HG02588 (cell line): ENCODE results near the gene ATP7B.
"Not testable (repeated sequence)": the region's sequence is repeated elsewhere in the genome, so short reads cannot be mapped to it uniquely, and the experiment has no call there.

ENCODE experiments used
- ATAC-seq: cut with Tn5 transposase; IDR thresholded peaks from one replicate; pipeline ENCODE4 v1.9.1; 2021; ENCODE audit warnings: mild to moderate bottlenecking, moderate library complexity; ENCODE audit not compliant: unreplicated experiment

Gene ATP7B

DNA sequence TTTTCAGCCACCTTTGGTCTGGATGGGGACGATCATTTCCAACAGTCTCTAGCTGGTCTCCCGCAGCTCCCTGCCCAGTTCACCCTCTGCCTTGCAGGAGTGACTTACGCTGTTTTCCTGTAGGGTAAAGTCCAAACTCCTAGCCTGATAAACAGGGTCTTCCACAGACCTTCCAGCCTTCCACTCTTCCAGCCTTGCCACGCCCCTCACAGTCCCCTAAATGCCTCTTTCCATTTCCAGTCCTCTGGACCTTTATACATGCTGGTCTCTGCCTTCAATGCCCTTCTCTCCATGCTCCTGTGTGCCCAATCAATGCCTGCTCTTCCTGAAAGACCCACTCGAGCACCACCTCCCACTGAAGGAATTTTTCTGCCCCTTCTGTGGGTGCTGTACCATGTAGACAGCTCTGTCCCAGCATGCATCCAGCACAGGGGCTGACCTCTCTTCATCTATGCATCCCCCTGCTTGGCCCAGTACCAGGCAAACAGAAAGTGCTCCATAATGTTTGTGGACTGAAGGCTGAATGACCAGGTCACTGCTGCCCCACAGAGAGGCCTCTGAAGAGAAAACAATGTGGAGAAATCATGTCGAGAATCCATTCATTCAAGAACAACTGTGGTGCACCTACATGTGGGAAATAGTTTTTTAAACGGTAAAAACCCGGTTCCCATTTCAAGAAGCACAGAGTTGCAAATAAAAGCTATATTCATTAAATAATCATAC, 4.6 kb downstream of the ATP7B start:
- ATAC-seq, result no peak

DNA sequence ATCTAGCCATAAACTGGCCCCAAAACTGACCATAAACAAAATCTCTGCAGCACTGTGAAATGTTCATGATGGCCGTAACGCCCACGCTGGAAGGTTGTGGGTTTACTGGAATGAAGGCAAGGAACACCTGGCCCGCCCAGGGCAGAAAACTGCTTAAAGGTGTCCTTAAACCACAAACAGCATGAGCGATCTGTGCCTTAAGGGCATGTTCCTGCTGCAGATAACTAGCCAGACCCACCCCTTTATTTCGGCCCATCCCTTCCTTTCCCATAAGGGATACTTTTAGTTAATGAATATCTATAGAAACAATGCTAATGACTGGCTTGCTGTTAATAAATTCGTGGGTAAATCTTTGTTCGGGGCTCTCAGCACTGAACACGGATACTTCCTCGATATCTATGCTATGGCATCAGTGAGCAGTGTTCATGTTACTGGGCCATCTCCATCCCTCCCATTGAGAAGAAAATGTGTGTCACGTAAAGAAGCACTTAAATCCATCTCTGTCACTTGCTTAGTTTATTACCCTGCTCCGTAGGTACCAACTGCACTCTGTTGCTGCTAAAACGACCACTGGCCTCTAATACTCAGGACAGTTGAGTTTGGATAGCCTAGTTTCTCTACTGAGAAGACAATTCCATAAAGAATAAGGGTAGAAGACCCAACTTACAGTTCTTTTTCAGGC, 5.3 kb downstream of the ATP7B start:
- no peak for ATAC-seq

DNA sequence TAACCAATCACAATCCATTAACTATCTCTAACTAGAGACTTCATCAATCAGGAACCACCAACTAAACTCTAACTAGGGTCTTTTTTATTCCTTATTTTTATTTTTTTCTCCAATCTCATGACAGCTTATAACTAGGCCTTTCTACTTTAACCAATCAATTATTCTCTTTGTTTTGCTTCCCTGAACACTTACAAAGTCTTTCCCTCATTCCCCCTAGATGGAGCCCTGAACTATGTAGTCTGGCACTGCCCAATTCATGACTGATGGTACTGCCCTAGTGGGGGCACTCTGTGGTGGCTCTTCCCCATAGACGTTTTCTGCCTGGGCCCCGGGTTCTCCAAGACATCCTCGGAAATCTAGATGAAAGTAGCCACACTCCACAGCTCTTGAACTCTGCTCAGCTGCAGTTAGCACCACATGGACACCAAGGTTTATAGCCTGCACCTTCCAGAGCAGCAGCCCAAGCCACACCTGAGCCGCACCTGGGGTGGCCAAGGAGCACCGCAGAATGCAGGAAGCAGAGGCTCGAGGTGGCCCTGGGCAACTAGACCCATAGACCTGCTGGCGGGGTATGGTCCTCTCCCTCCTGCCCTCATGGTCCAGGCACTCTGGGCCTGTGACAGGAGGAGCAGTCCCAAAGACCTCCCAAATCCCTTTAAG, 6.6 kb downstream of the ATP7B start:
- no peak for ATAC-seq

DNA sequence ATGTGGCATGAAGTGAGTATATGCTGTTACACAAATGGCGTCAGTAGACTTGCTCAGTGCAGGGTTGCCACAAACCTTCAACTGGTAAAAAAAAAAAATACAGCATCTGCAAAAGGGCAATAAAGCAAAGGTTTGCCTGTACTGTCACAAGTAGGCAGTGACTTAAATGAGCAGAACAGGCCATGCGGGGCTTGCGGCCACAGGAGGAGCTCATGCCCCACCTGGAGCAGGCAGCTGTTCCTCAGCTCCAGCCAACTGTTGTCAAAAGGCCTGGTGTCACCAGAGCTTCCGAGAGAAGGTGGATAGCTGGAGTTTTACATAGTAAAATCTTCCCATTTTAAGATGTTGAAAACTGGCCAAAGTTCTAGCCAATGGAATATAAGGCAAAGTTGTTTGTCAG, 7.7 kb downstream of the ATP7B start:
- no peak for ATAC-seq

DNA sequence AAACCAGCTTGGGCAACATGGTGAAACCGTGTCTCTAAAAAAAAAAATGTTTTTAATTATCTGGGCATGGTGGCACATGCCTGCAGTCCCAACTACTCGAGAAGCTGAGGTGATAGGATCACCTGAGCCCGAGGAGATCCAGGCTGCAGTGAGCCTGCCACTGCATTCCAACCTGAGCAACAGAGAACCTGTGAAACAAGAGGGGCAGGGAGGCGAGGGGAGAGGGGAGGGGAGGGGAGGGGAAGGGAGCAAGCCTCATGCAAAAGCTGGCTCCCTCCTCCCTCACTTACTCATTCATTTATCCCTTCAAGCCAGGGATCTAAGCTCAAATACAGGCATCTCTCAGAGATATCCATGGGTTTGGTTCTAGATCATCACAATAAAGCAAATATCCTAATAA, 8.9 kb downstream of the ATP7B start:
- ATAC-seq, result no peak

DNA sequence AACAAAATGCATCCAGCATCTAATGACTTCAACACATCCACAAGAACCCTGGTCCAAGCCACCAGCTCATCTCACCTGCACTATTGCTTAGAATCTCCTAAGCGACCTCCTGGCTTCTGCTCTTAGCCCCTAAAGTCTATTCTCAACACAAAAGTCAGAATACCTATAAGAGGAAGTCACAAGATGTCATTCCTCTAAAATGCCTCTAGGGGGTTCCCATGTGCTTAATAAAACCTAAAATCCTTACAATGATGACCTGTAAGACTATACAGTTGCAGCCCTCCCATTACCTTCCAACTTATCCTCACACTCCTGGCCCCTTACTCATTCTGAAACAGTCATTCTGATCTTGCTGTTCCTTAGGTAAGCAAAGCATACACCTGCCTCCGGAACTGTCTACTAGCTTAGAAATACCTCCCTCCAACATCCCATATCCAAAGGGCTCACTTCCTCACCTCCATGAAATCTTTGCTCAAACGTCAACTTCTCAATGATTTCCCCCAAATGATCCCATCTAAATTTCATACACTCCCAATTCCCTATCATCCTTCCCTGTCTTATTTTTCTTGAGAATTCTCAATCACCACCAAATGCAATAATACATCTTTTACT, 10.0 kb downstream of the ATP7B start:
- ATAC-seq, result peak; percentile 81

DNA sequence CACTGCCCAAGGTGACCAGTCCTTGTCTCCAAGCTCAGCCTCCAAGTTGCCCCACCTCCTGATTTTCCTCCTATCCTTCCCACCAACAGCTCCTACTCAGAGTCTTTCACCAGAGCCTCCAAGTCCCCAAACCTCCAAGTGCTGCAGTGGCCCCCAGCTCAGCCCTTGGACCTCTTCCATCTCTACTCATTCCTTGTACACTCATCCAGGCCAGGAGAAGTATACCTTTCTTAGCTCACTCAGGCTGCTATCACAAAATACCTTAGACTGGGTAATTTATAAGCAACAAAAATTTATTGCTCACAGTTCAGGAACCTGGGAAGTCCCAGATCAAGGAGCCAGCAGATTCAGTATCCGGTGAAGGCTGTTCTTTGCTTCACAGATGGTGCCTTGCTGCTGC, 11.3 kb downstream of the ATP7B start:
- no peak for ATAC-seq

DNA sequence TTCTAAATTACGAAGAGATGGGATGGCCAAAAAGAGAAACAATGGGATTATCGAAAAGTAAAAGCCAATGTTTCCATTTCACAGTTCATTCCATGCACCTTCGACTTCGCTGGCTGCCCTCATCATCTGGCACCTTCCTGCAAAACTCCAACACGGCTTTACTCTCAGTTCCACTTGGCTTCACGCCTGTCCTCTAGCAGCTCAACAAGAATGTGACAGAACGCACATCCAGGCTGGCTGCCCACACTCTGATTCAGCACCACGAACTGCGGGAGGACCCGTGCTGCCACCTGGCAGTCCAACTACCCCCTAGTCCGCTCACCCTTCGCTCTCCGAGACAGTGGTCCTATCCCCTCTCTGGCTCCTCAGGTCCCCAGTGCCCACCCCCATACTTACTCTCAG, 11.7 kb downstream of the ATP7B start:
- ATAC-seq, result no peak

DNA sequence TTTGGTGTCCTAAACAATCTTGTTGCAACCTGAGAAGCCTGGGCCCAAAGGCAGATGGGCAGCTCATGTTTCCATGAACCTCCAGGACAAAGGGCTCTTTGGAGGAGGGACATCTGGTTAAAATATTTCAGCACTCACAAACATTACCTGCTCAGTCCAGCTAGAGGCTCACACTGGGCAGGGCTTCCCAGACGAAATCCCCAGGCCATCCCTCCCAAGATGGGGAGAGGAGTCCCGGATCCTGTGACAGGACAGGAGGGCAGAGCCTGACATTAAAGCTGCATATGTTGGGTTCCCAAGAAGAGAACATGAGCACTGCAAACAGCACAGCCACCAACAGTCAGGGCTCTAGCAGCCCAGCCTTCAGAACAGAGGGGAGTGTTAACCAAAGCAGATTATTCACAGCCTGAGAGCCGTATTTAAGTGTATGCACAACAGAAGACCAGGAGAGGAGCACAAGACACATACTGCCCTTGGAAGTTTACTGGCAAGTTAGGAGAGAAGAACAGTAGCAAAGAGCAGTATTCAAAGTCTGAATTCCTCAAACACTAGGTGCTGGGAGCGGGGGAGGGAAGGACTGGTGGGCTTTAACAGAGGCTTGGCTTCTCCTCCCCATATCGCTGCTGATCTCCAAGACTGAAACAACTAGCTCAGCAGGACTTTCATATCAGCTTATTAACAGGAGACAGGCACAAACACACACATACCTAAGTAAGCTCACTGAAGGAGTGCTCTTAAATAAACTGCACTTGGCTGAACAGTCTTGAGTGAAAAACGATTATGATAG, 12.3 kb downstream of the ATP7B start:
- no peak for ATAC-seq

DNA sequence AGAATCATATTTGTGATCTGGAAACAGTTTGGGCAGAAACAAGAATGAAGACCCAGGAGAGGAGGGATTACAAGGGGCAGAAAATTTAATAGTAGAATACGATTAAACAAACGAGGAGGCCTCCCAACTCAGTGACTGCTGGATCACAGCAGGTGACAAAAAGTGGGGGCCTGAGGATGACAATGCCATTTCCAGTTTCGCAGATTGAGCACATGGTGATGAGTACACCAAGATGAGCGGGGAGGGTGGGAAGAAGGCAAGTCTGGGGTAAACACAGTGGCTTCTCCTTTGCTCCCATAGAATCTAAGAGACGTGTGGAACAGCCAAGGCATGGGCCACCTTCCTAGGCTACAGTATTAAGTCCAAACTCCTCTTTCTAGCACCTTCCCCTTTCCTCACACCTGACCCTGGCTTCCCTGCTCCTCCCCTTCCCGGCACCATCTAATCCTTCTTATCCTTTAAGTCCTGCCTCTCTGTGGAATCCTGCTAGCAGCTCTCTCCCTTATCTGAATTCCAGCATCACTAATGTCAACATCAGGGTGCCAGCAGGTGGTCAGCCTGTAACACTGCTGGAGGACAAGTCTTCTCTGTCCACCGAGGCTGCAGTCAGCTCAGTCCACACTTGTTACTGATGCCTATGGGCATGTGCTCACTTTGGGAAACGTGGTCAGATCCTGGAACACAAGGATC, 13.5 kb downstream of the ATP7B start:
- ATAC-seq, result no peak

DNA sequence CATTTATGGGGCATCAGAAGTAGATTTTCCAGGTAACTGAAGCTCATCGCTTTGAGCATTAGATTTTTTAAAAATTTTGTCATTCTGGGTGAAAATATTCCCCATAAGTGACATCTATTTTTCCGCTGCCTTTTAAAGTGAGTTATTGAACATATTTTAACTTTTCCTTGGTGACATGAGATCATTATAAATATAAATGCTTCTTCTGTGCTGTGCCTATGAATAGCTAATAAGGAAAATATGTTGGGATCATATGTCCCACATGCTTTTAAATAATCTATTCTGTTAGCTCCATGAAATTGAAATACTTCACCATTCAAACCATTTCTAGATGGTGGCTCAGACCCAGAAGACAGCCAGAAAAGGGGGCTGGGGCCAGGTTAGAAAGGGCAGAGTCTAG, 14.1 kb downstream of the ATP7B start:
- no peak for ATAC-seq

DNA sequence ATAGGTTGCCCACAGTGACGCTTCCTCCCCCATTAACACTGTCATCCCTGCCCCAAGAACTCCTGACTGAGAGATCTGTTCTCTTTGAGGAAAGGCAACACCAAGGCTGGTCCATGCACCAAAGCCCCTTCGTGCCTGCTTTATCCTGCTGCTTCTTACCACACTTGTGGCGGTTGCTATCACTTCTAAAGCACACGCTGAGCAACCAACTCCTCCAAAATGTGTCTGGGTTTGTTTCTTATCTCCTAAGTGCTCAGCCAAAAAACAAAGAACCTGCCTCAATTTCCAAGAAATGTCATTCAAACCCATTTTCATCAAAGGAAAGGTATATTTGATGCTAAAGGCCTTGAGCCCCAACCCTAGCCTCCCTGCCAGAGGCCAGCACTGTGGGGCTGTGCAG, 14.6 kb downstream of the ATP7B start:
- no peak for ATAC-seq

DNA sequence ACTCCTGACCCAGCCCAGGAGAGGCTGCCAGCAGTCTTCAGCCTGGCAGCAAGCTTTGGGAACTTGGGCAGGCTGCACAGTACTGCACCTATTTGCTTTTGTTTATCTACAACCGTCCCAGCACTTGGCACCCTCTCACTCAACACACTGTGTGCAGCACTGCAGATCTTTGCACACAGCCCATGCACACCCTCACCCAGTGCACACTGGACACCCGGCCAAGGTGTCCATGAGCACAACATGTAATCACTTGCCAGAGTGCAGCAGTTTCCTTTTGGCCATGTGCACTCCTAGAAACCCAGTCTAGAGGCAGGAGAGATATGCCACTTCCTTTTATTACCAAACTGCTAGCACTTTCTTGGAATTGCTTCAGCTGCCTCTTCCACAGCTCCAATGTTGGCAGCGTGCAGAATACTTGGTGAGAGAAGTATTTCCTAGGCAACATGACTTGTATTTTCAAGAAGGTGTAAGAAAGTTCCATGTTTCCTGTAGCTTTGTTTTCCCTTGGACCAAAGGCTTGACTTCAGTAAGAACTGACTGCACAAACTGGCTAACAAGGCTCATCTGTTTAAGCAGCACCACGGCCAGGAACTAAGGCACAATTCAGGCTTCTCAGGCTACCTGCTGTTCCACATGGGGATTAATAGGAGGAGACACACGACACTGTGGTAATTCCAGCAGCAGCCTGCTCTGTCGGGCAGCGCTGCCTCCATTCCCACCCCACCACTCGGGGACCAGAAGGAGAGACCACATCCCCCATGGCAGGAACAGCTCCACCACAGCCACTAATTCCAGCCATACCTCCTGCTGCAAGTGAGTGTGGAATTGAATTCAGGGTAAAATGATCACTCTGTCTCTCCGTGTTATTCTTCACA, 15.3 kb downstream of the ATP7B start:
- no peak for ATAC-seq

DNA sequence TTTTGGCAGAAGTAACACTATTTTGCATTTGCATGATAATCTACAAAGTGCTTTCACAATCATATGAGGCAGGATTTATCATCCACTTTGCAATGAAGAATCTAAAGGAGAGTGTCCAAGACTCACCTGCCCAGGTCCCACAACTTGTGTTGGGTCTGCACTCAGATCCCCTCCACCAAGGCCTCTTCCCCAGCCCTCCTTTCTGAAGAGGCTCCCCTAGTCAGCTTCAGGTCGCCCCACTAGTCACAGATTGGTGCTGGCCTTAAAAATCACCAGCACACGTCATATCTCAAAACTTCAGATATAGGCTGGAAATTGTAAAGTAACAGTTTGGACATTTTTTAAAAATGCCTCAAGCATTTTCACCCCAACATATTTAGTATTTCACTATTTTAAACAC, 17.5 kb downstream of the ATP7B start:
- no peak for ATAC-seq

DNA sequence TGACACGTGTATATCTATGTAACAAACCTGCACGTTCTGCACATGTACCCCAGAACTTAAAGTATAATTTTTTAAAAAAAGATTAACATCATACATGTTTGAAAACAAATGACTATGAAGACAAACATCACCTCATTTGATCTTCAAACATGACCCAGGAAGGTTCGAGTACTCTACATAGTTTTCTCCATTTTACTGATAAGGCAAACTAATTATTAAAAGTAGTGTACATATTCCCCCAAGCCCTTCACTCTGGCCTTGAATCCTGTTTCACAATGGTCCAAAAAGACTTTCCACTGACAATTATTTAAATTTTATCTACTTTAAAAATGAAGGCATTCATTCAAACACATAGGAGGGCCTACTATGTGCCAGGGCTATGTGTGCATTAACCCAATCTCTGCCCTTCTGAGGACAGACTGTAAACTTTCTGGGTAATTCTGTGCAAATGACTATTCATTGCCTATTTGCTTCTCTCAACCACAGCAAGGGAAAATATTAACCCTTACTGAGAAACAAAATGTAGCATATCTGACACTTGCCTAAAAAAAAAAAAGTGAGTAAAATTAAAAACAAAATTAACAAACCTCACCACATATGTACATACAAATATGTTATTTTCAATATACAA, 22.1 kb downstream of the ATP7B start:
- ATAC-seq, result no peak

DNA sequence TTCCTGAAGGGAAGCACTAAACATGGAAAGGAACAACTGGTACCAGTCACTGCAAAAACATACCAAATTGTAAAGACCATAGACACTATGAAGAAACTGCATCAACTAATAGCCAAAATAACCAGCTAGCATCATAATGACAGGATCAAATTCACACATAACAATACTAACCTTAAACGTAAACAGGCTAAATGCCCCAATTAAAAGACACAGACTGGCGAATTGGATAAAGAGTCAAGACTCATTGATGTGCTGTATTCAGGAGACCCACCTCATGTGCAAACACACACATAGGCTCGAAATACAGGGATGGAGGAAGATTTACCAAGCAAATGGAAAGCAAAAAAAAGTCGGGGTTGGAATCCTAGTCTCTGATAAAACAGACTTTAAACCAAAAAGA, 26.3 kb downstream of the ATP7B start:
- ATAC-seq, result not testable (repeated sequence)

DNA sequence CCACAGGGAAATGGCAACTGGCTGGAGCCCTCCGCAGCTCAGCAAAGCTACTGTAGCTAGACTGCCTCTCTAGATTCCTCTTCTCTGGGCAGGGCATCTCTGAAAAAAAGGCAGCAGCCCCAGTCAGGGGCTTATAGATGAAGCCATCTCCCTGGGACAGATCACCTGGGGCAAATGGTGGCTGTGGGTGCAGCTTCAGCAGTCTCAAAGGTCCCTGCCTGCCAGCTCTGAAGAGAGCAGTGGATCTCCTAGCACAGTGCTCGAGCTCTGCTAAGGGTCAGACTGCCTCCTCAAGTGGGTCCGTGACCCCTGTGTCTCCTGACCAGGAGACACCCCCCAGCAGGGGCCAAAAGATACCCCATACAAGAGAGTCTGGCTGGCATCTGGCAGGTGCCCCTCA, 28.0 kb downstream of the ATP7B start:
- ATAC-seq, result not testable (repeated sequence)

DNA sequence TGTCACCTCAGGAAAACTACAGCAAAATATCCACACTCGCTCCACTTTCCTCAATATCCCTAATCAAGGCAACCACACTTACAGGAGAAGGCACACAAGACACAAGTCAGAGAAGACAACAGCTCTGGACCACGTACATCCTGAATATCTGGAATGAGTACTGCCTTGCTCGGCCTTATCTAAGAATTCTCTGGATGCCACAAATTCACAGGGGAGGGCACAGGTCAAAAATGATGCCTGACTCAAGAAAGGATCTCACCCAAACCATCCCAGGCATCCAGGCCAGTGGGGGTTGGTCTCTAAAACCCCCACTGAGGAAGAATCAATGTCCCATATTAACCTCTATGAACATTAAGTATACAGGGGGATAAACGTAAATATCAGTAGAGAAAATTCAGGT, 29.9 kb downstream of the ATP7B start:
- ATAC-seq, result no peak

DNA sequence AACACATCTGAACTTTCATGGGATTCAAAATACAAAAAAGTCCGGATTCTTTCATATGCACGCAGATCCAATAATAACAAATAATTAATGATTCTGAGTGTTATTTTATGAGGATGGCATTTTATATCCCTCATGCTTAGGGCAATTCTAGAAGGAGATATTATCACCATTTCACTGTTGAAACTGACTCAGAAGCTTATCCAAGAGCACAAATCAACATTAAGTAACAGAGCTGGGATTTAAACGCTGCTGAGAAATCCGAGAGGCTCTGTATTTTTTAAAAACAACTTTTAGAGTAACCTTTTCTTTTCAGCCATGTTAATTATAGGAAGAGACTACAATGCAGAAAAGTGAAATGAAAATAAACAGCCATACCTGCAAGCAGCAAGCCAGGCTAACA, 30.3 kb downstream of the ATP7B start:
- no peak for ATAC-seq
